BLaER1 treated with 17β-estradiol and CSF1 and Interleukin-3, amounts not matched to agents 10 nM and 100 nM (cell line): Measurements from ENCODE around the gene NCOA3.

Experiments used
- H3K27ac ChIP-seq, 11 experiments: shearing (Covaris generic); formaldehyde crosslinking; 2 replicates each; pipeline ENCODE4 v1.8.1; 2022
- H3K27me3 ChIP-seq, 11 experiments: shearing (Covaris generic); formaldehyde crosslinking; 2 replicates each; pipeline ENCODE4 v1.8.1; 2022
- H3K36me3 ChIP-seq, 11 experiments: shearing (Covaris generic); formaldehyde crosslinking; 2 replicates each; pipeline ENCODE4 v1.8.1; 2022
- H3K4me1 ChIP-seq, 10 experiments: shearing (Covaris generic); formaldehyde crosslinking; 2 replicates each; pipeline ENCODE4 v1.8.1; 2022
- H3K4me2 ChIP-seq, 11 experiments: shearing (Covaris generic); formaldehyde crosslinking; 2 replicates each; pipeline ENCODE4 v1.8.1; 2022
- H3K4me3 ChIP-seq, 10 experiments: shearing (Covaris generic); formaldehyde crosslinking; 2 replicates each; pipeline ENCODE4 v1.8.1; 2022
- H3K9ac ChIP-seq, 11 experiments: shearing (Covaris generic); formaldehyde crosslinking; 2 replicates each; pipeline ENCODE4 v1.8.1; 2022
- H3K9me3 ChIP-seq, 11 experiments: shearing (Covaris generic); formaldehyde crosslinking; replicated peaks in 1 of 11; 2 replicates each; pipeline ENCODE4 v1.8.1; 2022
- H4K20me1 ChIP-seq, 11 experiments: shearing (Covaris generic); formaldehyde crosslinking; 2 replicates each; pipeline ENCODE4 v1.8.1; 2022
- Cebpa-rat ChIP-seq, 11 experiments: shearing (Covaris generic); IDR thresholded peaks; 2 replicates each; pipeline ENCODE4 v1.8.1; 2022

The NCOA3 gene

GRCh38 chr20:47669927-47670890, 168.5 kb downstream of the NCOA3 start:
- no peak for TF ChIP-seq Cebpa-rat (IDR thresholded peaks at IDR 0.05)
- Histone ChIP-seq H3K4me3 (no peak overlapping the region), H3K4me2 (no peak overlapping the region), H3K36me3 (peaks cover 0 to 67% (median 0%) of the 10 kb centered on the region in 11 experiments; a peak in 4 of 22 replicates), H3K9ac (no peak overlapping the region), H3K27me3 (no peaks in the 10 kb centered on the region), H4K20me1 (peaks cover 0 to 13% (median 0%) of the 10 kb centered on the region in 11 experiments; a peak in 1 of 22 replicates), H3K9me3 (no peaks in the 10 kb centered on the region), H3K4me1 (peaks cover 0 to 22% (median 20%) of the 10 kb centered on the region in 10 experiments; a peak in 15 of 20 replicates), H3K27ac (no peak overlapping the region)

GRCh38 chr20:47670913-47671312, 169.2 kb downstream of the NCOA3 start:
- H3K4me3 ChIP-seq, result no peak overlapping the region
- no peaks in the 10 kb centered on the region for H3K9me3 ChIP-seq
- H3K9ac ChIP-seq, result no peak overlapping the region
- H3K27ac ChIP-seq, result no peak overlapping the region
- H3K4me2 ChIP-seq, result no peak overlapping the region
- peaks cover 0 to 7% (median 0%) of the 10 kb centered on the region in 11 experiments; a peak in 1 of 22 replicates for H4K20me1 ChIP-seq
- H3K4me1 ChIP-seq, result peaks cover 0 to 21% (median 20%) of the 10 kb centered on the region in 10 experiments; a peak in 15 of 20 replicates
- no peak for TF ChIP-seq Cebpa-rat (IDR thresholded peaks at IDR 0.05)
- no peaks in the 10 kb centered on the region for H3K27me3 ChIP-seq
- peaks cover 0 to 63% (median 0%) of the 10 kb centered on the region in 11 experiments; a peak in 3 of 22 replicates for H3K36me3 ChIP-seq

- TF ChIP-seq Cebpa-rat (IDR thresholded peaks at IDR 0.05), result no peak
- H3K4me2 ChIP-seq, result no peak overlapping the region
- H3K27ac ChIP-seq, result no peak overlapping the region
- peaks cover 0 to under 1% (median 0%) of the 10 kb centered on the region in 11 experiments; a peak in 1 of 22 replicates for H4K20me1 ChIP-seq
- H3K36me3 ChIP-seq, result peaks cover 0 to 67% (median 0%) of the 10 kb centered on the region in 11 experiments; a peak in 3 of 22 replicates
- no peaks in the 10 kb centered on the region for H3K27me3 ChIP-seq
- no peak overlapping the region for H3K4me3 ChIP-seq
- no peak overlapping the region for H3K9ac ChIP-seq
- no peaks in the 10 kb centered on the region for H3K9me3 ChIP-seq
- peaks cover 0 to 25% (median 21%) of the 10 kb centered on the region in 10 experiments; a peak in 15 of 20 replicates for H3K4me1 ChIP-seq
Measured at GRCh38 chr20:47672166-47672565, 170.5 kb downstream of the NCOA3 start.

GRCh38 chr20:47672886-47673670, 171.4 kb downstream of the NCOA3 start:
- Histone ChIP-seq H3K9ac (no peak overlapping the region), H3K9me3 (no peaks in the 10 kb centered on the region), H4K20me1 (peaks cover 0 to 6% (median 0%) of the 10 kb centered on the region in 11 experiments; a peak in 1 of 22 replicates), H3K36me3 (peaks cover 0 to 74% (median 0%) of the 10 kb centered on the region in 11 experiments; a peak in 3 of 22 replicates), H3K27me3 (no peaks in the 10 kb centered on the region), H3K4me1 (peaks cover 0 to 25% (median 20%) of the 10 kb centered on the region in 10 experiments; a peak in 15 of 20 replicates), H3K4me2 (no peak overlapping the region), H3K4me3 (no peak overlapping the region), H3K27ac (no peak overlapping the region)
- no peak for TF ChIP-seq Cebpa-rat (IDR thresholded peaks at IDR 0.05)

GRCh38 chr20:47673671-47673955, 171.9 kb downstream of the NCOA3 start:
- Histone ChIP-seq H4K20me1 (peaks cover 0 to 6% (median 0%) of the 10 kb centered on the region in 11 experiments; a peak in 1 of 22 replicates), H3K4me1 (peaks cover 0 to 19% (median 15%) of the 10 kb centered on the region in 10 experiments; a peak in 15 of 20 replicates), H3K9me3 (no peaks in the 10 kb centered on the region), H3K4me2 (no peak overlapping the region), H3K9ac (no peak overlapping the region), H3K4me3 (no peak overlapping the region), H3K27me3 (no peaks in the 10 kb centered on the region), H3K36me3 (peaks cover 0 to 73% (median 0%) of the 10 kb centered on the region in 11 experiments; a peak in 3 of 22 replicates), H3K27ac (no peak overlapping the region)
- no peak for TF ChIP-seq Cebpa-rat (IDR thresholded peaks at IDR 0.05)

DNA sequence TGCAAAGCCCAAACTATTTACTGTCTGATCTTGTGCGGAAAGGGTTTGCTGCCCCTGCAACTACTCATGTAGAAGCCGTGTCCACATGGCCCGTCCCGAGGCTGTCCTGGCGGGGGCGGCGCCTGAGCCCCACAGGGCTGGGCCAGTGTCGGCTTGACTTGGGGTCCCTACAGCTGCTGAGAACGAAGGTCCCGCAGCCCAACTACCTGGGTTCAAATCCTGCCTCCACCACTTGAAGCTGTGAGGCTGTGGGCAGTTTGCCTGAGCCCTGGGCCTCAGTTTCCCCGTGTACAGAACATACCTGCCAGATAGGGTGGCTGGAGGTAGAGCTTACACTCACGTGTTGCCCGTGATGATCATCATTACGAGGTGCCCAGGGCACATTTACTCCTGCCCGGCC, 172.5 kb downstream of the NCOA3 start:
- Histone ChIP-seq H3K36me3 (peaks cover 0 to 67% (median 0%) of the 10 kb centered on the region in 11 experiments; a peak in 3 of 22 replicates), H3K4me2 (no peak overlapping the region), H3K27ac (no peak overlapping the region), H3K9me3 (no peaks in the 10 kb centered on the region), H3K9ac (no peak overlapping the region), H3K4me3 (no peak overlapping the region), H3K4me1 (peaks cover 0 to 15% (median 12%) of the 10 kb centered on the region in 10 experiments; a peak in 15 of 20 replicates), H4K20me1 (peaks cover 0 to 6% (median 0%) of the 10 kb centered on the region in 11 experiments; a peak in 1 of 22 replicates), H3K27me3 (no peaks in the 10 kb centered on the region)
- no peak for TF ChIP-seq Cebpa-rat (IDR thresholded peaks at IDR 0.05)

DNA sequence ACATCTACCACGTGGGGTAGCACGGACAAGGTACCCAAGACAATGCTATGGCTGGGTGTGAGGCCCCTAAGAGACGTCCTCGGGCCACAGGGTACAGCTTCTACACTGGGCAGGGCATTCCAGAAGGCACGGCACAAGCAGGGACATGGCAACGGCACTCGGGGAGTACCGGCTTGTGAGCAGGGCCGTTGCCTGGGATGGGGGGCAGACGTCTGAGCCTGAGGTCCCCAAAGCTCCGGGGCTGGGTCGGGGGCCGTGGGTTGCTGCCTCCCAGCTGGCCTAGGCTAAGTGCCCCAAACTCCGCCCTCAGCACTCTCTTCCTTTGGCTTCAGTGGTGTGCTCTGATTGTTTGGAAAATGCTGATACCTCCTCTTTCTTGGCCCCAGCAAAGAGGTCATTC, 173.0 kb downstream of the NCOA3 start:
- Histone ChIP-seq H3K4me3 (no peak overlapping the region), H3K27ac (no peak overlapping the region), H3K36me3 (peaks cover 0 to 64% (median 0%) of the 10 kb centered on the region in 11 experiments; a peak in 3 of 22 replicates), H3K9me3 (no peaks in the 10 kb centered on the region), H3K4me2 (no peak overlapping the region), H3K9ac (no peak overlapping the region), H3K4me1 (peaks cover 0 to 15% (median 12%) of the 10 kb centered on the region in 10 experiments; a peak in 15 of 20 replicates), H3K27me3 (no peaks in the 10 kb centered on the region), H4K20me1 (peaks cover 0 to 6% (median 0%) of the 10 kb centered on the region in 11 experiments; a peak in 1 of 22 replicates)
- no peak for TF ChIP-seq Cebpa-rat (IDR thresholded peaks at IDR 0.05)

- Histone ChIP-seq H3K4me1 (peaks cover 0 to 15% (median 12%) of the 10 kb centered on the region in 10 experiments; a peak in 15 of 20 replicates), H3K36me3 (peaks cover 0 to 67% (median 0%) of the 10 kb centered on the region in 11 experiments; a peak in 3 of 22 replicates), H3K4me3 (no peak overlapping the region), H3K9me3 (no peaks in the 10 kb centered on the region), H4K20me1 (peaks cover 0 to 6% (median 0%) of the 10 kb centered on the region in 11 experiments; a peak in 1 of 22 replicates), H3K27me3 (no peaks in the 10 kb centered on the region), H3K9ac (no peak overlapping the region), H3K4me2 (no peak overlapping the region), H3K27ac (no peak overlapping the region; a peak in 1 of 22 replicates)
- no peak for TF ChIP-seq Cebpa-rat (IDR thresholded peaks at IDR 0.05)
Measured at GRCh38 chr20:47675190-47676142, 173.8 kb downstream of the NCOA3 start.
